Small intestine (tissue), 7 donors: ENCODE results near the gene CP. TPM values are rescaled to one million over a fixed set of nuclear protein-coding genes. Genes with fewer than 3 reads are reported as not detected.

Experiments
- DNase-seq, 2 donors: peaks; one replicate each; pipeline versions ENCODE4 v3.0.0 to v3.0.0-alpha.2; 2013
- FAIRE-seq: peaks from 2 replicates; lab custom pipeline; 2012; peaks lifted over from hg19 to GRCh38; lab: Jason Lieb, UNC
- H3K27ac ChIP-seq, 3 donors: one replicate each; pipeline ENCODE4 v1.5.1; 2013; ENCODE audit warnings: low read length in 2 of 3, mild to moderate bottlenecking in 2 of 3, control low read depth in 1 of 3, inconsistent platforms in 1 of 3, low read depth in 1 of 3, moderate library complexity in 1 of 3
- H3K27me3 ChIP-seq, 3 donors: one replicate each; pipeline ENCODE4 v1.6.1; 2013; ENCODE audit warnings: low read length in 3 of 3, inconsistent platforms in 1 of 3; ENCODE audit not compliant: control insufficient read depth in 3 of 3, insufficient read depth in 3 of 3
- H3K36me3 ChIP-seq, 3 donors: one replicate each; pipeline ENCODE4 v1.6.1; 2013; ENCODE audit warnings: low read length in 3 of 3, inconsistent platforms in 1 of 3, low read depth in 1 of 3, mild to moderate bottlenecking in 1 of 3, moderate library complexity in 1 of 3; ENCODE audit not compliant: control insufficient read depth in 3 of 3, insufficient read depth in 2 of 3
- H3K4me1 ChIP-seq, 3 donors: one replicate each; pipeline ENCODE4 v1.6.1; 2013; ENCODE audit warnings: low read length in 2 of 3, inconsistent platforms in 1 of 3, low read depth in 1 of 3, mild to moderate bottlenecking in 1 of 3, moderate library complexity in 1 of 3; ENCODE audit not compliant: control insufficient read depth in 3 of 3, insufficient read depth in 2 of 3
- H3K4me3 ChIP-seq, 3 donors: one replicate each; pipeline ENCODE4 v1.5.1; 2013; ENCODE audit warnings: low read length in 3 of 3, control low read depth in 1 of 3, inconsistent platforms in 1 of 3, low read depth in 1 of 3, mild to moderate bottlenecking in 1 of 3, moderate library complexity in 1 of 3
- H3K9me3 ChIP-seq, 2 donors: one replicate each; pipeline ENCODE4 v1.6.1; 2013; ENCODE audit warnings: low read depth in 1 of 2, low read length in 1 of 2; ENCODE audit not compliant: control insufficient read depth in 2 of 2, insufficient read depth in 1 of 2
- WGBS, 3 donors: extraction: QIAGEN DNeasy Blood & Tissue Kit; methylation state at CpG; one replicate each; pipeline ENCODE4 v1.1.7; 2013; 5-methylcytosine and 5-hydroxymethylcytosine counted together
- polyA plus RNA-seq, 4 donors: library from polyadenylated mRNA; stranded (reverse) in 3 of 4; unstranded in 1 of 4; fragments of 200-250 nt in 3 of 4; fragments of 120-200 nt in 1 of 4; gene quantifications; one replicate each; pipeline versions ENCODE4 v1.2.1 to v1.2.3, GENCODE V29; 2013
- donor health status: healthy with polysubstance abuse.
- donor health status: control.
- donor health status: control.
- donor health status: Bipolar disorder and iron deficiency.
- donor health status: healthy.

CP gene
- polyA plus RNA-seq, 4 donors = 0.52 to 15.6 (median 2.8) TPM

GRCh38 chr3:149163066-149163465 is 58.6 kb downstream of the CP start:
- H3K4me1 ChIP-seq = no peaks in the 10 kb centered on the region
- no peaks in the 10 kb centered on the region for H3K9me3 ChIP-seq
- DNase-seq (no peak), FAIRE-seq (no peak)
- H3K36me3 ChIP-seq = peaks cover 4 to 24% (median 20%) of the 10 kb centered on the region in 3 donors
- H3K4me3 ChIP-seq = no peak overlapping the region
- no peak overlapping the region for H3K27ac ChIP-seq
- WGBS, 3 donors = 63 to 73% (median 68%) methylated on average over 1 of the region's 1 CpG
- no peaks in the 10 kb centered on the region for H3K27me3 ChIP-seq

GRCh38 chr3:149162007-149162406 is 59.6 kb downstream of the CP start:
- Histone ChIP-seq H3K27me3 (no peaks in the 10 kb centered on the region), H3K9me3 (no peaks in the 10 kb centered on the region), H3K36me3 (peaks cover 4 to 23% (median 22%) of the 10 kb centered on the region in 3 donors), H3K4me1 (no peaks in the 10 kb centered on the region), H3K27ac (no peak overlapping the region), H3K4me3 (no peak overlapping the region)
- FAIRE-seq (no peak), DNase-seq (no peak)
- 91 to 95% (median 94%) methylated on average over 2 of the region's 2 CpGs for WGBS, 3 donors

- WGBS, 3 donors = 93 to 97% (median 94%) methylated on average over 4 of the region's 4 CpGs
- H3K4me3 ChIP-seq = no peak overlapping the region
- H3K9me3 ChIP-seq = no peaks in the 10 kb centered on the region
- DNase-seq (no peak), FAIRE-seq (no peak)
- peaks cover 4 to 23% (median 22%) of the 10 kb centered on the region in 3 donors for H3K36me3 ChIP-seq
- no peaks in the 10 kb centered on the region for H3K27me3 ChIP-seq
- no peaks in the 10 kb centered on the region for H3K4me1 ChIP-seq
- no peak overlapping the region for H3K27ac ChIP-seq
These were observed 60.8 kb downstream of the CP start for GRCh38 chr3:149160754-149161300.

- Histone ChIP-seq H3K9me3 (no peaks in the 10 kb centered on the region), H3K4me3 (no peak overlapping the region), H3K4me1 (no peaks in the 10 kb centered on the region), H3K27me3 (no peaks in the 10 kb centered on the region), H3K36me3 (peaks cover 4 to 27% (median 5%) of the 10 kb centered on the region in 3 donors), H3K27ac (no peak overlapping the region)
- FAIRE-seq (no peak), DNase-seq (no peak)
These were observed 68.2 kb downstream of the CP start for GRCh38 chr3:149153402-149153801.

- Histone ChIP-seq H3K27ac (peak overlapping the region in 1 of 3 donors; percentile 57), H3K4me3 (no peak overlapping the region), H3K9me3 (no peaks in the 10 kb centered on the region), H3K4me1 (no peaks in the 10 kb centered on the region), H3K36me3 (peaks cover 4 to 27% (median 5%) of the 10 kb centered on the region in 3 donors), H3K27me3 (no peaks in the 10 kb centered on the region)
- FAIRE-seq (no peak), DNase-seq (no peak)
- 70 to 79% (median 71%) methylated on average over 2 of the region's 2 CpGs for WGBS, 3 donors
These were observed 69.2 kb downstream of the CP start for GRCh38 chr3:149152420-149152819.

- WGBS, 3 donors = 77 to 83% (median 78%) methylated on average over 2 of the region's 2 CpGs
- H3K4me1 ChIP-seq = no peaks in the 10 kb centered on the region
- no peaks in the 10 kb centered on the region for H3K9me3 ChIP-seq
- H3K4me3 ChIP-seq = no peak overlapping the region
- no peak for FAIRE-seq
- peaks cover 4 to 24% (median 5%) of the 10 kb centered on the region in 3 donors for H3K36me3 ChIP-seq
- H3K27ac ChIP-seq = no peak overlapping the region
- no peaks in the 10 kb centered on the region for H3K27me3 ChIP-seq
- no peak for DNase-seq
These were observed 69.8 kb downstream of the CP start for GRCh38 chr3:149151843-149152242.

- Histone ChIP-seq H3K4me1 (no peaks in the 10 kb centered on the region), H3K36me3 (peaks cover 4 to 20% (median 7%) of the 10 kb centered on the region in 3 donors), H3K27me3 (no peaks in the 10 kb centered on the region), H3K9me3 (no peaks in the 10 kb centered on the region), H3K27ac (no peak overlapping the region), H3K4me3 (no peak overlapping the region)
- WGBS, 3 donors = 96 to 98% (median 97%) methylated on average over 6 of the region's 6 CpGs
- DNase-seq (no peak), FAIRE-seq (no peak)
These were observed 71.2 kb downstream of the CP start for GRCh38 chr3:149150436-149150835.

- H3K4me3 ChIP-seq = no peak overlapping the region
- no peaks in the 10 kb centered on the region for H3K27me3 ChIP-seq
- FAIRE-seq = no peak
- 82 to 97% (median 94%) methylated on average over 1 of the region's 1 CpG for WGBS, 3 donors
- peak overlapping the region in 1 of 3 donors; percentile 41 for H3K27ac ChIP-seq
- no peaks in the 10 kb centered on the region for H3K4me1 ChIP-seq
- no peaks in the 10 kb centered on the region for H3K9me3 ChIP-seq
- peaks cover 4 to 21% (median 9%) of the 10 kb centered on the region in 3 donors for H3K36me3 ChIP-seq
- DNase-seq = no peak
These were observed 75.7 kb downstream of the CP start for GRCh38 chr3:149145974-149146373.

- H3K36me3 ChIP-seq = peaks cover 4 to 16% (median 9%) of the 10 kb centered on the region in 3 donors
These were observed 76.3 kb downstream of the CP start for GRCh38 chr3:149145356-149145755.

More at GRCh38 chr3:149145356-149145755, 76.3 kb downstream of the CP start:
- DNase-seq = no peak
- WGBS, 3 donors = 87 to 91% (median 90%) methylated on average over 2 of the region's 2 CpGs
- Histone ChIP-seq H3K27me3 (no peaks in the 10 kb centered on the region), H3K4me1 (no peaks in the 10 kb centered on the region), H3K4me3 (no peak overlapping the region), H3K27ac (no peak overlapping the region), H3K9me3 (no peaks in the 10 kb centered on the region)
- FAIRE-seq = no peak
